Osteocyte (in vitro differentiated cells): ENCODE data around the gene HSDL2. TPM values are rescaled to one million over a fixed set of nuclear protein-coding genes. Genes with fewer than 3 reads are reported as not detected.
"Not testable (repeated sequence)": the region's sequence is repeated elsewhere in the genome, so short reads cannot be mapped to it uniquely, and the experiment has no call there.

Experiments
- DNase-seq: peaks from one replicate; pipeline ENCODE4 v3.0.0; 2021; ENCODE audit warnings: mixed read lengths; ENCODE audit not compliant: unreplicated experiment; ENCODE audit errors: extremely low spot score
- H3K27ac Mint-ChIP-seq: one replicate; pipeline ENCODE4 v1.8.0; 2021; ENCODE audit warnings: mild to moderate bottlenecking, mixed read lengths; ENCODE audit not compliant: unreplicated experiment
- H3K27me3 Mint-ChIP-seq: one replicate; pipeline ENCODE4 v1.8.0; 2021; ENCODE audit warnings: mixed read lengths; ENCODE audit not compliant: unreplicated experiment
- H3K36me3 Mint-ChIP-seq: one replicate; pipeline ENCODE4 v1.8.0; 2021; ENCODE audit warnings: mixed read lengths; ENCODE audit not compliant: unreplicated experiment
- H3K4me1 Mint-ChIP-seq: one replicate; pipeline ENCODE4 v1.8.0; 2021; ENCODE audit warnings: mixed read lengths; ENCODE audit not compliant: unreplicated experiment
- H3K4me3 Mint-ChIP-seq: one replicate; pipeline ENCODE4 v1.8.0; 2021; ENCODE audit warnings: mild to moderate bottlenecking, moderate library complexity, mixed read lengths; ENCODE audit not compliant: unreplicated experiment
- H3K9me3 Mint-ChIP-seq: one replicate; pipeline ENCODE4 v1.8.0; 2021; ENCODE audit warnings: mixed read lengths; ENCODE audit not compliant: unreplicated experiment
- total RNA-seq: library from RNA; stranded (reverse); gene quantifications from 2 replicates; pipeline ENCODE4 v1.2.1, GENCODE V29; 2021
- TF ChIP-seq, protein P1 (sequence below): fragments of 200-600 bp; sonication (generic); IDR thresholded peaks from 2 replicates; pipeline ENCODE4 v1.5.0; 2021; ENCODE audit warnings: antibody characterized with exemption, mild to moderate bottlenecking, moderate library complexity

The HSDL2 gene
- total RNA-seq, 1 donor from 2014 or later = 19.0 TPM

- Mint-ChIP-seq H3K36me3 (peaks cover 8% of the 10 kb centered on the region), H3K27ac (no peak overlapping the region), H3K9me3 (no peaks in the 10 kb centered on the region), H3K27me3 (no peaks in the 10 kb centered on the region), H3K4me3 (no peak overlapping the region), H3K4me1 (peaks cover 41% of the 10 kb centered on the region)
- no peak for DNase-seq
- TF ChIP-seq, protein P1, sequence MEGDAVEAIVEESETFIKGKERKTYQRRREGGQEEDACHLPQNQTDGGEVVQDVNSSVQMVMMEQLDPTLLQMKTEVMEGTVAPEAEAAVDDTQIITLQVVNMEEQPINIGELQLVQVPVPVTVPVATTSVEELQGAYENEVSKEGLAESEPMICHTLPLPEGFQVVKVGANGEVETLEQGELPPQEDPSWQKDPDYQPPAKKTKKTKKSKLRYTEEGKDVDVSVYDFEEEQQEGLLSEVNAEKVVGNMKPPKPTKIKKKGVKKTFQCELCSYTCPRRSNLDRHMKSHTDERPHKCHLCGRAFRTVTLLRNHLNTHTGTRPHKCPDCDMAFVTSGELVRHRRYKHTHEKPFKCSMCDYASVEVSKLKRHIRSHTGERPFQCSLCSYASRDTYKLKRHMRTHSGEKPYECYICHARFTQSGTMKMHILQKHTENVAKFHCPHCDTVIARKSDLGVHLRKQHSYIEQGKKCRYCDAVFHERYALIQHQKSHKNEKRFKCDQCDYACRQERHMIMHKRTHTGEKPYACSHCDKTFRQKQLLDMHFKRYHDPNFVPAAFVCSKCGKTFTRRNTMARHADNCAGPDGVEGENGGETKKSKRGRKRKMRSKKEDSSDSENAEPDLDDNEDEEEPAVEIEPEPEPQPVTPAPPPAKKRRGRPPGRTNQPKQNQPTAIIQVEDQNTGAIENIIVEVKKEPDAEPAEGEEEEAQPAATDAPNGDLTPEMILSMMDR = no peak
These were observed 4.8 kb downstream of the HSDL2 start for GRCh38 chr9:112384690-112385089.

GRCh38 chr9:112387115-112387514 is 7.2 kb downstream of the HSDL2 start:
- H3K27me3 Mint-ChIP-seq = no peaks in the 10 kb centered on the region
- no peak overlapping the region for H3K4me3 Mint-ChIP-seq
- H3K9me3 Mint-ChIP-seq = peaks cover 3% of the 10 kb centered on the region
- peaks cover 11% of the 10 kb centered on the region for H3K36me3 Mint-ChIP-seq
- peaks cover 24% of the 10 kb centered on the region for H3K4me1 Mint-ChIP-seq
- H3K27ac Mint-ChIP-seq = no peak overlapping the region
- peak; percentile 2 for DNase-seq
- TF ChIP-seq, protein P1 = no peak

GRCh38 chr9:112389897-112390296 is 10.0 kb downstream of the HSDL2 start:
- H3K4me1 Mint-ChIP-seq, H3K27ac Mint-ChIP-seq, H3K4me3 Mint-ChIP-seq, H3K27me3 Mint-ChIP-seq: not testable (repeated sequence)
- DNase-seq = peak; percentile 30
- H3K9me3 Mint-ChIP-seq = peaks cover 13% of the 10 kb centered on the region
- H3K36me3 Mint-ChIP-seq = peaks cover 19% of the 10 kb centered on the region

GRCh38 chr9:112391936-112392560 is 12.1 kb downstream of the HSDL2 start:
- peak; percentile 13 for DNase-seq
- peaks cover 24% of the 10 kb centered on the region for H3K36me3 Mint-ChIP-seq
- H3K9me3 Mint-ChIP-seq = peaks cover 13% of the 10 kb centered on the region
- not testable (repeated sequence) for H3K27ac Mint-ChIP-seq, H3K4me1 Mint-ChIP-seq, H3K27me3 Mint-ChIP-seq, H3K4me3 Mint-ChIP-seq

- Mint-ChIP-seq H3K9me3 (peaks cover 13% of the 10 kb centered on the region), H3K36me3 (peaks cover 26% of the 10 kb centered on the region)
- not testable (repeated sequence) for H3K27me3 Mint-ChIP-seq
These were observed 13.2 kb downstream of the HSDL2 start for GRCh38 chr9:112393146-112393545.

GRCh38 chr9:112396416-112396815 is 16.5 kb downstream of the HSDL2 start:
- H3K4me3 Mint-ChIP-seq = no peak overlapping the region
- DNase-seq = no peak
- TF ChIP-seq, protein P1 = no peak

More at GRCh38 chr9:112393146-112393545, 13.2 kb downstream of the HSDL2 start:
- not testable (repeated sequence) for H3K4me1 Mint-ChIP-seq, DNase-seq, H3K4me3 Mint-ChIP-seq, H3K27ac Mint-ChIP-seq

More at GRCh38 chr9:112396416-112396815, 16.5 kb downstream of the HSDL2 start:
- peaks cover 3% of the 10 kb centered on the region for H3K4me1 Mint-ChIP-seq
- peaks cover 13% of the 10 kb centered on the region for H3K9me3 Mint-ChIP-seq
- no peaks in the 10 kb centered on the region for H3K27me3 Mint-ChIP-seq
- peaks cover 35% of the 10 kb centered on the region for H3K36me3 Mint-ChIP-seq
- no peak overlapping the region for H3K27ac Mint-ChIP-seq
